Measurements from ENCODE around the gene RREB1. TPM values are rescaled to one million over a fixed set of nuclear protein-coding genes. Genes with fewer than 3 reads are reported as not detected.
A peak's percentile ranks its signal among the peaks of the same experiment; 100 is the strongest.

The RREB1 gene
- total RNA-seq, 1 donor from 2014 or later, result 57.2 TPM

- H3K27ac ChIP-seq, result no peak overlapping the region
- no peak for TF ChIP-seq POLR2A (IDR thresholded peaks at IDR 0.05)
- TF ChIP-seq POLR2AphosphoS5 (IDR thresholded peaks at IDR 0.05; ENCODE audit: insufficient read depth in 1 of 2, low read depth in 1 of 2), result no peak
- TF ChIP-seq CTCF (IDR thresholded peaks at IDR 0.05), result no peak
- intact Hi-C loops (cut with DNase I), result no loop called here
- no peaks in the 10 kb centered on the region for H3K27me3 ChIP-seq
- DNase-seq (ENCODE audit: extremely low spot score in 2 of 2), result no peak
- no peak overlapping the region for H3K4me3 ChIP-seq
- no peaks in the 10 kb centered on the region for H3K9me3 ChIP-seq
- H3K4me1 ChIP-seq, result peaks cover 27% of the 10 kb centered on the region
- peaks cover 0 to 33% of the 10 kb centered on the region in 2 donors for H3K36me3 ChIP-seq
These were observed 105.7 kb downstream of the RREB1 start for GRCh38 chr6:7213416-7213815.

GRCh38 chr6:7214468-7214867 lies 106.7 kb downstream of the RREB1 start:
- H3K27ac ChIP-seq, result no peak overlapping the region
- peaks cover 0 to 33% of the 10 kb centered on the region in 2 donors for H3K36me3 ChIP-seq

GRCh38 chr6:7215131-7215530 lies 107.4 kb downstream of the RREB1 start:
- no peaks in the 10 kb centered on the region for H3K9me3 ChIP-seq
- no peak overlapping the region for H3K4me3 ChIP-seq
- H3K4me1 ChIP-seq, result peaks cover 41% of the 10 kb centered on the region
- DNase-seq (ENCODE audit: extremely low spot score in 2 of 2), result no peak
- no peak overlapping the region for H3K27ac ChIP-seq
- peaks cover 0 to 33% of the 10 kb centered on the region in 2 donors for H3K36me3 ChIP-seq
- intact Hi-C loops (cut with DNase I), result no loop called here
- TF ChIP-seq CTCF (IDR thresholded peaks at IDR 0.05) (no peak), POLR2A (IDR thresholded peaks at IDR 0.05) (no peak), POLR2AphosphoS5 (IDR thresholded peaks at IDR 0.05; ENCODE audit: insufficient read depth in 1 of 2, low read depth in 1 of 2) (no peak)
- H3K27me3 ChIP-seq, result no peaks in the 10 kb centered on the region

More at GRCh38 chr6:7214468-7214867, 106.7 kb downstream of the RREB1 start:
- intact Hi-C loops (cut with DNase I), result no loop called here
- DNase-seq (ENCODE audit: extremely low spot score in 2 of 2), result no peak
- Histone ChIP-seq H3K27me3 (no peaks in the 10 kb centered on the region), H3K9me3 (no peaks in the 10 kb centered on the region), H3K4me1 (peaks cover 34% of the 10 kb centered on the region), H3K4me3 (no peak overlapping the region)
- TF ChIP-seq POLR2A (IDR thresholded peaks at IDR 0.05), result no peak
- no peak for TF ChIP-seq POLR2AphosphoS5 (IDR thresholded peaks at IDR 0.05; ENCODE audit: insufficient read depth in 1 of 2, low read depth in 1 of 2)
- no peak for TF ChIP-seq CTCF (IDR thresholded peaks at IDR 0.05)

- peak overlapping the region; percentile 29 for H3K27ac ChIP-seq
- TF ChIP-seq POLR2AphosphoS5 (IDR thresholded peaks at IDR 0.05; ENCODE audit: insufficient read depth in 1 of 2, low read depth in 1 of 2), result no peak
- no peak for TF ChIP-seq POLR2A (IDR thresholded peaks at IDR 0.05)
- no peak for TF ChIP-seq CTCF (IDR thresholded peaks at IDR 0.05)
- no peaks in the 10 kb centered on the region for H3K27me3 ChIP-seq
- no peak overlapping the region for H3K4me3 ChIP-seq
- H3K36me3 ChIP-seq, result peaks cover 0 to 31% of the 10 kb centered on the region in 2 donors
- no peaks in the 10 kb centered on the region for H3K9me3 ChIP-seq
- intact Hi-C loops (cut with DNase I), result no loop called here
- peaks cover 44% of the 10 kb centered on the region for H3K4me1 ChIP-seq
- no peak for DNase-seq (ENCODE audit: extremely low spot score in 2 of 2)
These were observed 108.1 kb downstream of the RREB1 start for GRCh38 chr6:7215798-7216231.

GRCh38 chr6:7216941-7217621 lies 109.3 kb downstream of the RREB1 start:
- H3K4me1 ChIP-seq, result peaks cover 44% of the 10 kb centered on the region
- H3K27me3 ChIP-seq, result no peaks in the 10 kb centered on the region
- H3K9me3 ChIP-seq, result no peaks in the 10 kb centered on the region
- H3K27ac ChIP-seq, result peak overlapping the region; percentile 29
- H3K4me3 ChIP-seq, result no peak overlapping the region
- H3K36me3 ChIP-seq, result peaks cover 0 to 18% of the 10 kb centered on the region in 2 donors
- intact Hi-C loops (cut with DNase I), result no loop called here
- DNase-seq (ENCODE audit: extremely low spot score in 2 of 2), result no peak
- TF ChIP-seq CTCF (IDR thresholded peaks at IDR 0.05) (no peak), POLR2AphosphoS5 (IDR thresholded peaks at IDR 0.05; ENCODE audit: insufficient read depth in 1 of 2, low read depth in 1 of 2) (no peak)

All from vagina (tissue), 2 donors.